B cell (primary cell): Measurements from ENCODE around the gene SMTNL1. TPM values are rescaled to one million over a fixed set of nuclear protein-coding genes. Genes with fewer than 3 reads are reported as not detected.

Experiments used
- ATAC-seq: fragments of 200-7000 bp; cut with Tn5 transposase; one replicate; pipeline ENCODE4 v1.10.0; 2021; ENCODE audit warnings: low read depth, mild to moderate bottlenecking, moderate number of reproducible peaks, moderate library complexity
- CTCF ChIA-PET: fragments of 350-600 bp; sonication (Branson Sonifier 250); formaldehyde crosslinking; loops from one replicate; lab custom pipeline; 2021; ENCODE audit warnings: antibody characterized with exemption, inconsistent platforms; lab: Charles Lee
- POLR2A ChIA-PET: fragments of 350-600 bp; sonication (Branson Sonifier 250); formaldehyde crosslinking; loops from one replicate; lab custom pipeline; 2021; ENCODE audit warnings: antibody characterized with exemption; lab: Charles Lee
- DNase-seq: peaks from one replicate; pipeline ENCODE4 v3.0.0; 2013
- H2AFZ ChIP-seq: 2 replicates; pipeline ENCODE4 v1.6.1; 2012; ENCODE audit warnings: mild to moderate bottlenecking, low read depth, low read length; ENCODE audit not compliant: insufficient read depth, poor library complexity, severe bottlenecking
- H3K27ac ChIP-seq, 2 donors: 1 replicate in 1 of 2; 2 replicates in 1 of 2; pipeline ENCODE4 v1.5.1; 2012 to 2013; ENCODE audit warnings: low read length in 2 of 2, mild to moderate bottlenecking in 2 of 2, moderate library complexity in 1 of 2
- H3K27me3 ChIP-seq, 4 experiments: fragments of 200-600 bp in 1 of 4; sonication (generic) in 1 of 4; replicated peaks in 1 of 4; 1 replicate in 2 of 4; 2 replicates in 2 of 4; pipeline versions ENCODE4 v1.6.1 to v1.7.0; 2013 to 2016; ENCODE audit warnings: low read length in 3 of 4, mild to moderate bottlenecking in 2 of 4, mixed read lengths in 1 of 4, moderate library complexity in 1 of 4; ENCODE audit not compliant: insufficient read depth in 4 of 4, control insufficient read depth in 3 of 4; ENCODE audit errors: control extremely low read depth in 1 of 4
- H3K36me3 ChIP-seq, 2 experiments: replicated peaks in 1 of 2; 1 replicate in 1 of 2; 2 replicates in 1 of 2; pipeline versions ENCODE4 v1.6.1 to v1.7.1; 2013; ENCODE audit warnings: low read length in 1 of 2; ENCODE audit not compliant: insufficient read depth in 2 of 2, control insufficient read depth in 1 of 2; ENCODE audit errors: control extremely low read depth in 1 of 2, extremely low read depth in 1 of 2
- H3K4me1 ChIP-seq, 2 donors: fragments of 200-600 bp in 1 of 2; sonication (generic) in 1 of 2; 1 replicate in 1 of 2; 2 replicates in 1 of 2; pipeline versions ENCODE4 v1.5.1 to v1.6.1; 2013 to 2017; ENCODE audit warnings: low read length in 2 of 2; ENCODE audit not compliant: control insufficient read depth in 2 of 2, insufficient read depth in 2 of 2
- H3K4me2 ChIP-seq: replicated peaks from 2 replicates; pipeline ENCODE3; 2012; ENCODE audit warnings: mild to moderate bottlenecking, low read depth, low read length; ENCODE audit not compliant: poor library complexity, severe bottlenecking
- H3K4me3 ChIP-seq, 5 experiments: fragments of 200-600 bp in 1 of 5; sonication (generic) in 1 of 5; 1 replicate in 3 of 5; 2 replicates in 2 of 5; pipeline versions ENCODE4 v1.5.1 to v1.7.0; 2011 to 2016; ENCODE audit warnings: low read length in 4 of 5, mild to moderate bottlenecking in 4 of 5, low read depth in 2 of 5, control low read depth in 1 of 5, moderate library complexity in 1 of 5; ENCODE audit not compliant: insufficient read depth in 1 of 5; ENCODE audit errors: control extremely low read depth in 1 of 5, extremely low read depth in 1 of 5
- H3K79me2 ChIP-seq: fragments of 200-600 bp; sonication (generic); one replicate; pipeline ENCODE4 v1.6.0; 2016; ENCODE audit warnings: low read length; ENCODE audit not compliant: control insufficient read depth, insufficient read depth
- H3K9ac ChIP-seq: fragments of 200-600 bp; sonication (generic); 2 replicates; pipeline ENCODE4 v1.6.1; 2017; ENCODE audit warnings: mild to moderate bottlenecking, low read length, moderate library complexity
- H3K9me3 ChIP-seq, 3 donors: one replicate each; pipeline versions ENCODE4 v1.6.1 to v1.7.1; 2013; ENCODE audit warnings: low read length in 2 of 3; ENCODE audit not compliant: control insufficient read depth in 2 of 3, insufficient read depth in 1 of 3; ENCODE audit errors: control extremely low read depth in 1 of 3
- H4K20me1 ChIP-seq: 2 replicates; pipeline ENCODE4 v1.6.0; 2012; ENCODE audit warnings: mild to moderate bottlenecking, low read length; ENCODE audit not compliant: insufficient read depth, control insufficient read depth, poor library complexity, severe bottlenecking
- H3K27ac Mint-ChIP-seq: one replicate; pipeline ENCODE4 v1.8.0; 2021; ENCODE audit warnings: mixed read lengths
- H3K27me3 Mint-ChIP-seq: one replicate; pipeline ENCODE4 v1.8.0; 2021; ENCODE audit warnings: mixed read lengths
- H3K4me1 Mint-ChIP-seq: one replicate; pipeline ENCODE4 v1.8.0; 2021; ENCODE audit warnings: mixed read lengths
- H3K4me3 Mint-ChIP-seq: one replicate; pipeline ENCODE4 v1.8.0; 2021; ENCODE audit warnings: mixed read lengths
- H3K9me3 Mint-ChIP-seq: one replicate; pipeline ENCODE4 v1.8.0; 2022; ENCODE audit warnings: mixed read lengths; ENCODE audit not compliant: insufficient read depth
- CTCF ChIP-seq: fragments of 200-600 bp; IDR thresholded peaks from one replicate; pipeline ENCODE4 v1.8.0; 2022; ENCODE audit warnings: antibody characterized with exemption, mild to moderate bottlenecking
- EZH2 ChIP-seq: IDR thresholded peaks from 2 replicates; pipeline ENCODE4 v1.6.1; 2012; ENCODE audit warnings: borderline replicate concordance, low read depth, mild to moderate bottlenecking, moderate library complexity, low read length; ENCODE audit not compliant: insufficient read depth, poor library complexity, severe bottlenecking
- WGBS: methylation state at CpG from one replicate; pipeline ENCODE4 v1.1.5; 2013; ENCODE audit warnings: missing lambda C conversion rate; ENCODE audit not compliant: insufficient coverage; 5-methylcytosine and 5-hydroxymethylcytosine counted together
- intact Hi-C: fragments of 100-400 bp; cut with micrococcal nuclease; formaldehyde crosslinking; loops from one replicate; pipeline ENCODE4 v1.10.0; 2022
- polyA plus RNA-seq: library from polyadenylated mRNA; depleted of rRNA; stranded (reverse); fragments of >200 nt; gene quantifications from 2 replicates; pipeline ENCODE4 v1.2.3, GENCODE V29; 2012
- total RNA-seq, 2 donors: library from RNA; stranded (reverse); fragments of 120-200 nt in 1 of 2; gene quantifications; 1 replicate in 1 of 2; 2 replicates in 1 of 2; pipeline versions ENCODE4 v1.2.3 to v1.2.4, GENCODE V29; 2013 to 2022

Gene SMTNL1
- total and polyA plus RNA-seq, 2 donors (not counting 1 experiment from before 2014, with no cell fraction given), result not detected

GRCh38 chr11:57546451-57546850, 9.1 kb downstream of the SMTNL1 start:
- no peak for ATAC-seq
- H3K9ac ChIP-seq, result no peak overlapping the region
- H4K20me1 ChIP-seq, result no peaks in the 10 kb centered on the region
- no peaks in the 10 kb centered on the region for H3K9me3 ChIP-seq
- Mint-ChIP-seq H3K4me3 (no peak overlapping the region), H3K9me3 (no peaks in the 10 kb centered on the region), H3K4me1 (peaks cover 15% of the 10 kb centered on the region), H3K27me3 (no peaks in the 10 kb centered on the region), H3K27ac (peak overlapping the region; percentile 20)
- peak overlapping the region in 1 of 2 donors; percentile 83 for H3K27ac ChIP-seq
- CTCF ChIA-PET, result interaction anchor here (1.0 to 2.5 kb wide), 5 partner anchors 19 to 254 kb away, joined by 3 to 16 read pairs (median 7); partner anchors contain the start of gene UBE2L6
- TF ChIP-seq CTCF (no peak), EZH2 (no peak)
- H3K4me1 ChIP-seq, result peaks cover 11 to 16% of the 10 kb centered on the region in 2 donors
- no peak for DNase-seq
- WGBS, result 92% methylated on average over 2 of the region's 7 CpGs
- peaks cover 0 to 20% of the 10 kb centered on the region in 2 experiments for H3K36me3 ChIP-seq
- intact Hi-C loops, result no loop called here
- no peak overlapping the region for H3K4me3 ChIP-seq
- H3K79me2 ChIP-seq, result no peaks in the 10 kb centered on the region
- H3K27me3 ChIP-seq, result no peaks in the 10 kb centered on the region
- no peak overlapping the region for H2AFZ ChIP-seq
- H3K4me2 ChIP-seq, result no peak overlapping the region
- POLR2A ChIA-PET, result no interaction called here

- no peak for ATAC-seq
Measured at GRCh38 chr11:57546869-57547475, 9.6 kb downstream of the SMTNL1 start.

More at GRCh38 chr11:57546869-57547475, 9.6 kb downstream of the SMTNL1 start:
- no CpG with 5 or more reads among the region's 5 CpGs for WGBS
- intact Hi-C loops, result no loop called here
- Histone ChIP-seq H3K27ac (peak overlapping the region; percentile 62 to 83), H3K4me3 (no peak overlapping the region), H3K9me3 (no peaks in the 10 kb centered on the region), H3K4me1 (peaks cover 11 to 16% of the 10 kb centered on the region in 2 donors), H2AFZ (no peak overlapping the region), H3K4me2 (peak overlapping the region; percentile 56), H3K9ac (no peak overlapping the region), H3K36me3 (peaks cover 0 to 25% of the 10 kb centered on the region in 2 experiments), H3K79me2 (no peaks in the 10 kb centered on the region), H3K27me3 (no peaks in the 10 kb centered on the region), H4K20me1 (no peaks in the 10 kb centered on the region)
- Mint-ChIP-seq H3K9me3 (no peaks in the 10 kb centered on the region), H3K27me3 (no peaks in the 10 kb centered on the region), H3K27ac (peak overlapping the region; percentile 89), H3K4me1 (peaks cover 15% of the 10 kb centered on the region), H3K4me3 (no peak overlapping the region)
- DNase-seq, result no peak
- ChIA-PET CTCF (interaction anchor here (0.7 to 2.5 kb wide), 8 partner anchors 15 to 254 kb away, joined by 3 to 16 read pairs (median 6); partner anchors contain the start of gene UBE2L6), POLR2A (interaction anchor here (0.5 to 1.5 kb wide), 3 partner anchors 14 to 26 kb away, joined by 5 to 6 read pairs (median 5); partner anchors contain the start of gene UBE2L6)
- TF ChIP-seq EZH2, result no peak
- TF ChIP-seq CTCF, result no peak
